Activated CD4-positive, alpha-beta memory T cell treated with anti-CD3 and anti-CD28 coated beads for 36 hours (primary cell): ENCODE results near the gene HHATL. TPM values are rescaled to one million over a fixed set of nuclear protein-coding genes. Genes with fewer than 3 reads are reported as not detected.
"Not testable (repeated sequence)": the region's sequence is repeated elsewhere in the genome, so short reads cannot be mapped to it uniquely, and the experiment has no call there.

Source experiments
- CTCF ChIA-PET: fragments of 350-600 bp; sonication (Branson Sonifier 250); formaldehyde crosslinking; loops from one replicate; lab custom pipeline; 2021; ENCODE audit warnings: antibody characterized with exemption, inconsistent platforms; lab: Charles Lee
- POLR2A ChIA-PET: fragments of 350-600 bp; sonication (Branson Sonifier 250); formaldehyde crosslinking; loops from one replicate; lab custom pipeline; 2021; ENCODE audit warnings: antibody characterized with exemption; lab: Charles Lee
- DNase-seq: peaks from one replicate; pipeline ENCODE4 v3.0.0-alpha.2; 2020
- H3K27ac Mint-ChIP-seq: one replicate; pipeline ENCODE4 v1.8.0; 2021; ENCODE audit warnings: mixed read lengths
- H3K27me3 Mint-ChIP-seq: one replicate; pipeline ENCODE4 v1.8.0; 2021; ENCODE audit warnings: mixed read lengths
- H3K36me3 Mint-ChIP-seq: one replicate; pipeline ENCODE4 v1.8.0; 2021; ENCODE audit warnings: mixed read lengths
- H3K4me1 Mint-ChIP-seq: one replicate; pipeline ENCODE4 v1.8.0; 2021; ENCODE audit warnings: low read depth, mixed read lengths
- H3K4me3 Mint-ChIP-seq: one replicate; pipeline ENCODE4 v1.8.0; 2021; ENCODE audit warnings: mild to moderate bottlenecking, mixed read lengths
- H3K9me3 Mint-ChIP-seq: one replicate; pipeline ENCODE4 v1.8.0; 2021; ENCODE audit warnings: mixed read lengths
- intact Hi-C: fragments of 100-400 bp; cut with micrococcal nuclease; formaldehyde crosslinking; loops from one replicate; pipeline ENCODE4 v1.15.1; 2023
- total RNA-seq, 2 experiments: library from RNA; stranded (reverse); gene quantifications; one replicate each; pipeline ENCODE4 v1.2.3, GENCODE V29; 2021

HHATL gene
- total RNA-seq, 2 experiments from 2014 or later, result not detected

GRCh38 chr3:42732829-42733459 lies 30.3 kb upstream of the HHATL start:
- H3K27ac Mint-ChIP-seq, result no peak overlapping the region
- POLR2A ChIA-PET, result no interaction called here

GRCh38 chr3:42732196-42732828 lies 29.7 kb upstream of the HHATL start:
- H3K27me3 Mint-ChIP-seq, result no peaks in the 10 kb centered on the region
- H3K4me1 Mint-ChIP-seq, result no peaks in the 10 kb centered on the region
- POLR2A ChIA-PET, result no interaction called here

More at GRCh38 chr3:42732829-42733459, 30.3 kb upstream of the HHATL start:
- DNase-seq, result no peak
- H3K36me3 Mint-ChIP-seq, result no peaks in the 10 kb centered on the region
- CTCF ChIA-PET, result no interaction called here
- H3K27me3 Mint-ChIP-seq, result no peaks in the 10 kb centered on the region
- no peaks in the 10 kb centered on the region for H3K9me3 Mint-ChIP-seq
- intact Hi-C loops, result no loop called here
- no peak overlapping the region for H3K4me3 Mint-ChIP-seq
- H3K4me1 Mint-ChIP-seq, result no peaks in the 10 kb centered on the region

GRCh38 chr3:42731476-42732195 lies 29.0 kb upstream of the HHATL start:
- no peaks in the 10 kb centered on the region for H3K27me3 Mint-ChIP-seq
- intact Hi-C loops, result no loop called here
- H3K27ac Mint-ChIP-seq, result no peak overlapping the region
- no peak overlapping the region for H3K4me3 Mint-ChIP-seq
- H3K9me3 Mint-ChIP-seq, result no peaks in the 10 kb centered on the region
- no peaks in the 10 kb centered on the region for H3K36me3 Mint-ChIP-seq
- H3K4me1 Mint-ChIP-seq, result no peaks in the 10 kb centered on the region
- ChIA-PET POLR2A (no interaction called here), CTCF (no interaction called here)
- no peak for DNase-seq

More at GRCh38 chr3:42732196-42732828, 29.7 kb upstream of the HHATL start:
- H3K27ac Mint-ChIP-seq, result no peak overlapping the region
- intact Hi-C loops, result no loop called here
- H3K36me3 Mint-ChIP-seq, result no peaks in the 10 kb centered on the region
- no peak for DNase-seq
- H3K9me3 Mint-ChIP-seq, result no peaks in the 10 kb centered on the region
- CTCF ChIA-PET, result no interaction called here
- H3K4me3 Mint-ChIP-seq, result no peak overlapping the region

DNA sequence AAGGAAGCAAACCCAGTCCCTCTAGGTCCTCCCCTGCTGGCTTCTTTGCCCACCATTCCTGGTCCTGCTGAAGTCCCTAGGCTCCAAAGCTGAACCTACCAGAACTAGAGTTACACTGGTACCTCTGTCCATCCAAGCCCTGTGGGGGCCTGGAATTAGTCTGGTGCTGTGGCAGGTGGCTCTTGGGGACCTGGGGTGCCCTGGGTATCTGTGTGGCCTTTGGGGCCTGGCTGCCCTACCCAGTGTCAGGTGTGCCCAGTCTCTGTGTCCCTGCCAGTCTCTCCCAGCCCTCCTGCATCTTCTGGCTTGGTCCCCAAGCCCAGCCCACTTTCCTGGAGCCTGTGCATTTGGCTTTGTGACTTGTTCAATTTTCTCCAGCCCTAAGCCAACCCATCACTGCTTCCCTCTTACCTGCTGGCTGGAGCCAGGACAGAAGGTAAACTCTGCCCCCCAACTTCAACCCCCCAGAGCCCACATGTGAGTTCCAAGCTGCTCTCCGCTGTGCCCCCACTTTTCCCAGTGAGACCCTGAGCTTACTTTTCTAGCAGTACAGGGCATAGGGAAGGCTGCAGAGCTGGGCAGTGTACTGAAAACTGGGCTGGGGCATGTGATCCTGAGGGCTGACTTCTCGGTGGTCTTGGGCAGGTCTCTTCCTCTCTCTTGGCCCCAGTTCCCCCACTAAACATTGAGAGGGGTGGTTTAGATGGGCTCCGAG lies 28.3 kb upstream of the HHATL start:
- H3K9me3 Mint-ChIP-seq, result no peaks in the 10 kb centered on the region
- H3K4me3 Mint-ChIP-seq, result no peak overlapping the region
- no peaks in the 10 kb centered on the region for H3K36me3 Mint-ChIP-seq
- no peaks in the 10 kb centered on the region for H3K27me3 Mint-ChIP-seq
- H3K4me1 Mint-ChIP-seq, result no peaks in the 10 kb centered on the region
- ChIA-PET CTCF (no interaction called here), POLR2A (no interaction called here)
- no peak for DNase-seq
- H3K27ac Mint-ChIP-seq, result no peak overlapping the region
- intact Hi-C loops, result no loop called here

DNA sequence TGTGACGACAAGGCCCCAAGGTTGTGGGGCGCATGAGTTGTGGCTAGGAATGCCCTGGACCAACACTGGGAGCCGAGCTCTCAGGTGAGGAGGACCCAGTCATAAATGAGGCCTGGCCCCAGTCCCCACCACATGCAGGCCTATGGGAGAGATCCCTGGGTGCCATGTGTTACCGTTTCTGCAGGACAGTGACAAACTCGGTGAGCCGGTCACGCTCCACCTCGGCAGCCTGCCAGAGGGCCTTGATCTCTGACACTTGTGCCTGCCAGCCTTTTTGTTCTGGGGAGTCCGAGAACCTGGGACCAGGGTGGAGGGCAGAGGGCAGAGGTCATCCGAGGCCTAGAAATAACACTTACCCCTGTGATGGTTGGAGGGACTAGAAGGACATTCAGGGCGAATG lies 27.7 kb upstream of the HHATL start:
- Mint-ChIP-seq H3K27me3 (no peaks in the 10 kb centered on the region), H3K36me3 (no peaks in the 10 kb centered on the region), H3K27ac (no peak overlapping the region), H3K4me3 (no peak overlapping the region), H3K4me1 (no peaks in the 10 kb centered on the region), H3K9me3 (no peaks in the 10 kb centered on the region)
- ChIA-PET CTCF (no interaction called here), POLR2A (no interaction called here)
- intact Hi-C loops, result no loop called here
- no peak for DNase-seq

DNA sequence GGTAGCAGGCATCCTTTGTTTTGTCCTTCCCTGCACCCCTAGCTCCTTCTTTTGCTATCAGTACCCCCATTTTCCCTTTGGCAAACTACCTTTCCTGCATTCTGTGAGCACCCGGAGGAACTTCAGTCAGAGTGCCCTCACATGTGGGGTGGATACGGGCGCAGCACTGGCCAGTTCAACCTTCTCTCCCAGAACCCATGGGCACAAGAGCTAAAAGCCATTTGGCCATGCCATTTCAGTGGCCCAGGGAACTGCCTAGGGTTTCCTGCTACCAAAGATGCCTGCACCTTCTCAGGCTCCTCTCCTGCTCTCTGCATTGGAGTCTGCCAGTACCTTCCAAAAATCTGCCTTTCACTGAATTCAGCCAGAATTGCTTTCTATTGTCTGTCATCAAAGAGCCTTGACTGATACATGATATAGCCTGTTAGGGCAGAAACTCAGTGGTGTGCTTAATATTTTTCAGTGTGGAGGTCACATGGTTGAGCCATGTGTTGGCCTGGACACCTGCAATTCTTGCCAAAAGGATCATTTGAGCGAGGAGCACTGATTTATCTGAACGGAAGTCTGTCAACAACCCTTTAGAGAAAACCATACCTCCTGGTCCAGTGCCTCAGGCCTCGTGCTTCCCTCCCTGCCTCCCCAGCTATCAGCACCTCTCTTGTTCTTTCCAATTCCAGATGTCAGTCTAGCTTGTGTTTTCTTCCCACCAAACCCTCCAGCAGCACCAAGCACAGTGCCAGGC lies 27.0 kb upstream of the HHATL start:
- Mint-ChIP-seq H3K4me1 (no peaks in the 10 kb centered on the region), H3K36me3 (no peaks in the 10 kb centered on the region), H3K4me3 (no peak overlapping the region), H3K9me3 (no peaks in the 10 kb centered on the region), H3K27me3 (no peaks in the 10 kb centered on the region), H3K27ac (no peak overlapping the region)
- ChIA-PET POLR2A (no interaction called here), CTCF (no interaction called here)
- intact Hi-C loops, result no loop called here
- no peak for DNase-seq

GRCh38 chr3:42728668-42729364 lies 26.2 kb upstream of the HHATL start:
- intact Hi-C loops, result no loop called here
- Mint-ChIP-seq H3K4me3 (no peak overlapping the region), H3K27me3 (no peaks in the 10 kb centered on the region), H3K27ac (no peak overlapping the region), H3K36me3 (no peaks in the 10 kb centered on the region), H3K4me1 (no peaks in the 10 kb centered on the region), H3K9me3 (no peaks in the 10 kb centered on the region)
- POLR2A ChIA-PET, result no interaction called here
- CTCF ChIA-PET, result interaction anchor here (0.7 kb wide), 1 partner anchor 17 kb away, joined by 4 read pairs; no protein-coding TSS in a partner anchor
- DNase-seq, result no peak

DNA sequence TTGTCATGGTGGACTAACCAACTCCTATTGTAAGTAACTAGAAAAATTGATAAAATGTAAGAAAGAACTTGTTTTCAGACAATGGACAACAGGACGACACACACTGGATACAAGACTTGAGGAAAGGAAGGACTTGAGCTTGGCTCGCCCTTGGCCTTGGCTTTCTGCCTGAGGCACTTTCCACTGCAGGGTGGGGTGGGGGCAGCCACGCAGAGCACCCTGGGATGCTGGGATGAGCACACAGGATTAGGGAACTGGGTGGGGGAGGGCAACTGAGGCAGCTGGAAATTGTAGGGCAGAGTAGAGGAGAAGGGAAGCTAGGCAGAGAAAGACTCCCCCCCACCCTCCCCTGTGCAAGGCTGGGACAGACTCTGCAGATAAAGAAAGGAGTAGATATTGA lies 25.5 kb upstream of the HHATL start:
- POLR2A ChIA-PET, result no interaction called here
- no peak overlapping the region for H3K27ac Mint-ChIP-seq
- DNase-seq, result no peak

DNA sequence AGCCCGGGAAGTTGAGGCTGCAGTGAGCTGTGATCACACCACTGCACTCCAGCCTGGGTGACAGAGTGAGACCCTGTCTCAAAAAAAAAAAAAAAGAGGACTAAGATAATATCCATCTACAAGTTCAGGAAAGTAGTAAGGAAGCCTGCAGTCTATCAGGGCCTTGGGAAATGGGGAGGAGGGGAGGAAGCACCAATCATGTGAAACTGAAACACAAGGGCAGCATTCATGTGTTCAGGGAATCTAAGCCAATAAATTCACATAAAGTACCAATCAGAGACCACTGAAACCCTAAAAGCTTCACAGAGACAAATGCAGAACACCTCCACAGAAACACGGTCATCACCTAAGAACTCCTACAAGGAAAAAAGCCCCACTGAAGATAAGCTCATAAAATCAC lies 22.9 kb upstream of the HHATL start:
- Mint-ChIP-seq H3K4me3 (no peak overlapping the region), H3K36me3 (no peaks in the 10 kb centered on the region), H3K27me3 (no peaks in the 10 kb centered on the region), H3K9me3 (no peaks in the 10 kb centered on the region), H3K4me1 (no peaks in the 10 kb centered on the region), H3K27ac (no peak overlapping the region)
- intact Hi-C loops, result no loop called here
- ChIA-PET CTCF (no interaction called here), POLR2A (no interaction called here)
- DNase-seq, result no peak

More for the DNA sequence above, 25.5 kb upstream of the HHATL start:
- no peaks in the 10 kb centered on the region for H3K4me1 Mint-ChIP-seq
- no peaks in the 10 kb centered on the region for H3K27me3 Mint-ChIP-seq
- intact Hi-C loops, result no loop called here
- H3K9me3 Mint-ChIP-seq, result no peaks in the 10 kb centered on the region
- CTCF ChIA-PET, result no interaction called here
- no peaks in the 10 kb centered on the region for H3K36me3 Mint-ChIP-seq
- H3K4me3 Mint-ChIP-seq, result no peak overlapping the region

DNA sequence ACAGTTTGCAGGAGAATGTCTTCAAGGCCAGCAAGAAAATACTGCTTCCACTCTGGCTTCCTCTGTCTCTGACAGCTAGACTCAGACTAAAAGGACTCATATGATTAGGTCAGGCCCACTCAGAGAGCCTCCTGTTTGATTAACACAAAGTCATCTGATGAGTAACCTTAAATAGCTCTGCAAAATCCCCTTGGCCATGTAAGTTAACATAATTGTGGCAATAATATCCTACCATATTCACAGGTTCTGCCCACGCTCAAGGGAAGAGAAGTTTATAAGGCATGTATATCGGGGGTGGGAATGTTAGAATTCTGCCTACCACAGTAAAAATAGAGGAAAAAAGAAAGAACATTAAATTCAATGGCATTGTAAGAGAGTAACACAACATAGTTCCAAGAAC lies 20.6 kb upstream of the HHATL start:
- DNase-seq, result no peak
- no peaks in the 10 kb centered on the region for H3K4me1 Mint-ChIP-seq
- no peaks in the 10 kb centered on the region for H3K36me3 Mint-ChIP-seq
- intact Hi-C loops, result no loop called here
- H3K27me3 Mint-ChIP-seq, result peaks cover 1% of the 10 kb centered on the region
- CTCF ChIA-PET, result no interaction called here
- POLR2A ChIA-PET, result no interaction called here
- no peaks in the 10 kb centered on the region for H3K9me3 Mint-ChIP-seq
- no peak overlapping the region for H3K27ac Mint-ChIP-seq
- H3K4me3 Mint-ChIP-seq, result no peak overlapping the region

DNA sequence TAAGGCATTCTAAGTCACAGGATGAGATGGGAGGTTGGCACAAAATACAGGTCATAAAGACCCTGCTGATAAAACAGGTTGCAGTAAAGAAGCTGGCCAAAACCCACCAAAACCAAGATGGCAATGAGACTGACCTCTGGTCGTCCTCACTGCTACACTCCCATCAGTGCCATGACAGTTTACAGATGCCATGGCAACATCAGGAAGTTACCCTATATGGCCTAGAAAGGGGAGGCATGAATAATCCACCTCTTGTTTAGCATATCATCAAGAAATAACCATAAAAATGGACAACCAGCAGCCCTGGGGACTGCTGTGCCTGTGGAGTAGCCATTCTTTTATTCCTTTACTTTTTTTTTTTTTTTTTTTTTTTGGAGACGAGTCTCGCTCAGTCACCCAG lies 19.8 kb upstream of the HHATL start:
- not testable (repeated sequence) for H3K27ac Mint-ChIP-seq

More for the DNA sequence above, 19.8 kb upstream of the HHATL start:
- intact Hi-C loops, H3K9me3 Mint-ChIP-seq, H3K4me3 Mint-ChIP-seq, DNase-seq, H3K36me3 Mint-ChIP-seq, CTCF ChIA-PET, H3K4me1 Mint-ChIP-seq, H3K27me3 Mint-ChIP-seq: not testable (repeated sequence)
- POLR2A ChIA-PET, result interaction anchor here (1.1 kb wide), 1 partner anchor 10 kb away, joined by 4 read pairs; no protein-coding TSS in a partner anchor
